ENCODE data around the gene FAM204A.

The FAM204A gene

GRCh38 chr10:118341791-118342637, at the start of gene FAM204A:
TSS of gene FAM204A (minus strand) at chr10:118342324. CDS start at chr10:118336415, 5,909 bp downstream.
- H3K27ac Mint-ChIP-seq, result peak within 1 kb of the TSS; percentile 80
- peaks cover 4% of the 10 kb centered on the region for H3K27me3 Mint-ChIP-seq (ENCODE audit: low read depth)
- H3K36me3 Mint-ChIP-seq (ENCODE audit: low read depth), result peaks cover 5% of the 10 kb centered on the region
- H3K9me3 Mint-ChIP-seq, result no peaks in the 10 kb centered on the region
- H3K4me3 Mint-ChIP-seq, result peak within 1 kb of the TSS; percentile 88
- H3K4me1 Mint-ChIP-seq (ENCODE audit: low read depth), result peaks cover 25% of the 10 kb centered on the region

GRCh38 chr10:118383699-118384098, 41.6 kb upstream of the FAM204A start:
- H3K27ac Mint-ChIP-seq, result no peak overlapping the region
- no peaks in the 10 kb centered on the region for H3K36me3 Mint-ChIP-seq (ENCODE audit: low read depth)
- peaks cover 10% of the 10 kb centered on the region for H3K27me3 Mint-ChIP-seq (ENCODE audit: low read depth)
- no peaks in the 10 kb centered on the region for H3K9me3 Mint-ChIP-seq
- H3K4me1 Mint-ChIP-seq (ENCODE audit: low read depth), result no peaks in the 10 kb centered on the region
- no peak overlapping the region for H3K4me3 Mint-ChIP-seq

DNA sequence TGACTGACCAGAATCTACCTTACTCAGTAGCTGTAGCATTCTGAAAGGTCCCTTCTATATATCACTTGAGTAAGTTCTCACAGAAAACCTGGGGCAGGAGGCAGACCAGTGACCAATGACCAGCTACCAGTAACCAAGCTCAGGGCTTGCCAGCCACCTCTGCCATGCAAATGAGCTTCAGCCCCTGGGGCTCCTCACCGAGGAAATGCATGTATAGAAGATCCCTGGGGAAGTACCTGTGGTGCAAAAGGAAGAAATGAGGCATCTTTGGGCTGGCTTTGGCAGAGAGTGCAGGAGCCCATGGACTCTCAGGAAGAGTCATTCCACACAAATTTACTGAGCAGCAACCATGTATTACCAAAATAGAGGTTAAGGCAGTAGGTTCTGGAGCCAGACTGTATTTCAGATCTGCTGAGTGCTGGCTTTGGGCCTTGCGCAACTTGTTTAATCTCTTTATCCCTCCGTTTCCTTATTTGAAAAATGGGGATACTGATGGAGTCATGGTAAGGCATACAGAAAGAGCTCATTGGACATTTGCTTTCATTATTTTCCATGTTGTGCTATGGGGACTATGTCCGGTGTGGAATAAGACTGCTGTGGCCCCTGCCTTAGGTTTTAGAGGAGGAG, 41.1 kb upstream of the FAM204A start:
- peaks cover 10% of the 10 kb centered on the region for H3K27me3 Mint-ChIP-seq (ENCODE audit: low read depth)
- no peak overlapping the region for H3K4me3 Mint-ChIP-seq
- H3K27ac Mint-ChIP-seq, result no peak overlapping the region
- no peaks in the 10 kb centered on the region for H3K9me3 Mint-ChIP-seq
- H3K4me1 Mint-ChIP-seq (ENCODE audit: low read depth), result no peaks in the 10 kb centered on the region
- H3K36me3 Mint-ChIP-seq (ENCODE audit: low read depth), result no peaks in the 10 kb centered on the region

- Mint-ChIP-seq H3K9me3 (no peaks in the 10 kb centered on the region), H3K4me1 (ENCODE audit: low read depth) (no peaks in the 10 kb centered on the region), H3K36me3 (ENCODE audit: low read depth) (no peaks in the 10 kb centered on the region), H3K27ac (no peak overlapping the region), H3K27me3 (ENCODE audit: low read depth) (peaks cover 18% of the 10 kb centered on the region), H3K4me3 (no peak overlapping the region)
Measured at GRCh38 chr10:118374404-118374803, 32.3 kb upstream of the FAM204A start.

- Mint-ChIP-seq H3K9me3 (no peaks in the 10 kb centered on the region), H3K27ac (no peak overlapping the region), H3K4me3 (no peak overlapping the region), H3K27me3 (ENCODE audit: low read depth) (peaks cover 16% of the 10 kb centered on the region), H3K36me3 (ENCODE audit: low read depth) (no peaks in the 10 kb centered on the region), H3K4me1 (ENCODE audit: low read depth) (no peaks in the 10 kb centered on the region)
Measured at GRCh38 chr10:118373786-118374185, 31.7 kb upstream of the FAM204A start.

GRCh38 chr10:118370499-118370898, 28.4 kb upstream of the FAM204A start:
- no peaks in the 10 kb centered on the region for H3K4me1 Mint-ChIP-seq (ENCODE audit: low read depth)
- H3K27me3 Mint-ChIP-seq (ENCODE audit: low read depth), result peaks cover 16% of the 10 kb centered on the region
- H3K9me3 Mint-ChIP-seq, result peaks cover 8% of the 10 kb centered on the region
- H3K4me3 Mint-ChIP-seq, result no peak overlapping the region
- no peaks in the 10 kb centered on the region for H3K36me3 Mint-ChIP-seq (ENCODE audit: low read depth)
- H3K27ac Mint-ChIP-seq, result no peak overlapping the region

DNA sequence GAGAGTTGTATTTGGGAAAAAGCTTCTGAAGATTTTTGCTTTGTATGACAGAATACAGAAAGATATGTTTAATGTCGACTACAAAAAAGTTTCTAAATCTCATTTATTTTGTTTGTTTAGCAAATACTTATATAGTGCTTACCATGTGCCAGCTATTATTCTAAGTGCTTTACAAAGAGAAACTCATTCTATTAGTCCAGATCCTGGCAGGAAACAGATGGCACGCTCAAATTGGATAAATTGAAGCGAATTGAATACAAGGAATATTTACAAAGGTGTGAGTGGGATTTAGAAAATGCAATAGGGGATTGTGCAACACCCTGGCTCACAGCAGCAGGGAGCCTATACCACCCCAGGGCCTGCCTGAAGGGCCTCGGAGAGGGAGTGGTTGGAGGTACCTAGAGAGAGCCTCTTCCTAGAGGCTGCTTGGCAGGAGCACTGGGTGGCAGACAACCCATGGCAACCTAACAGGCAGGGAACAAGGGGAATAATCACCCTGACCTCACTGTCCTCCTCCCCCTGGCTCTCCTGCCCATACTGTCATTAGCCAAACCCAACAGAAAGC, 27.6 kb upstream of the FAM204A start:
- peaks cover 13% of the 10 kb centered on the region for H3K9me3 Mint-ChIP-seq
- peaks cover 22% of the 10 kb centered on the region for H3K27me3 Mint-ChIP-seq (ENCODE audit: low read depth)
- no peak overlapping the region for H3K4me3 Mint-ChIP-seq
- no peaks in the 10 kb centered on the region for H3K36me3 Mint-ChIP-seq (ENCODE audit: low read depth)
- no peaks in the 10 kb centered on the region for H3K4me1 Mint-ChIP-seq (ENCODE audit: low read depth)
- H3K27ac Mint-ChIP-seq, result no peak overlapping the region

GRCh38 chr10:118365702-118366101, 23.6 kb upstream of the FAM204A start:
- H3K4me1 Mint-ChIP-seq (ENCODE audit: low read depth), result no peaks in the 10 kb centered on the region
- H3K27me3 Mint-ChIP-seq (ENCODE audit: low read depth), result peaks cover 12% of the 10 kb centered on the region
- H3K27ac Mint-ChIP-seq, result no peak overlapping the region
- peaks cover 13% of the 10 kb centered on the region for H3K9me3 Mint-ChIP-seq
- no peak overlapping the region for H3K4me3 Mint-ChIP-seq
- H3K36me3 Mint-ChIP-seq (ENCODE audit: low read depth), result no peaks in the 10 kb centered on the region

DNA sequence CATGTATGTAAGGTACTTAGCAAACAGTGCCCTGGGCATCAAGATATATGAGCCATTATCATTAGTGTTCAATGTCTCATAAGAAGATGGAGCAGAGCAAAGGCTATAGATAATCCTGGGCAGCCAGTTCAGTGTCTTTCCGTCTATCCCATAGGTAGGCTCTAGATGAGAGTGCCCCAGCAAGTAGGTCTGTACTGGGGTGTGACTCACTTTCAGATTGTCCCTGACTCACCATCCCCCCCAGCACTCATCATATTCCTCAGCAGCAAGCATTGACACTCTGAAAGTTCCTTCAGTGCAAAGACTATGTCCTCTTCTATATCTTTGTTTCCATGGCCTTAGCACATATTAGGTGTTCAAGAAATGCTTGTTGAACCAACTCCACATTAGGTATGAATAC, 20.0 kb upstream of the FAM204A start:
- Mint-ChIP-seq H3K27ac (no peak overlapping the region), H3K36me3 (ENCODE audit: low read depth) (no peaks in the 10 kb centered on the region), H3K27me3 (ENCODE audit: low read depth) (peaks cover 6% of the 10 kb centered on the region), H3K4me1 (ENCODE audit: low read depth) (no peaks in the 10 kb centered on the region), H3K4me3 (no peak overlapping the region), H3K9me3 (peaks cover 13% of the 10 kb centered on the region)

GRCh38 chr10:118358327-118358726, 16.2 kb upstream of the FAM204A start:
- Mint-ChIP-seq H3K9me3 (no peaks in the 10 kb centered on the region), H3K36me3 (ENCODE audit: low read depth) (no peaks in the 10 kb centered on the region)

DNA sequence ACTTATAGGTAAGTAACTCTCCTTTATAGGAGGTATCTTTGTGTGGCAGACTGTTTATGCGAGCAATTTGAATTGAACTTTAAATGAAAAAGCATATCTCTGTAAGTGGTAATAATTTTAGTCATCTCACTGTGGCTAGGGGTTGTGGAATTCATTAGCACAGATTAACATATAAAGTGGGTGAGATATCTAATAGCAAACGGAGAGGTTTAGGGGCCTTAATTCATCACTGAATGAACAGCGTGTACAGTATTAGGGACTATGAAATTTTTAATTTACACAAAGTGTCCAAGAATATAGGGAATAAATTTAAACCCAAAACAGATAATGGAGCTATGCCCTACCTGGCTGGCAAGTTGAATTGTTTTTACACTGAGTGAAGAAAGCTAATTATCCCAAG, 15.7 kb upstream of the FAM204A start:
- Mint-ChIP-seq H3K36me3 (ENCODE audit: low read depth) (no peaks in the 10 kb centered on the region), H3K9me3 (no peaks in the 10 kb centered on the region), H3K4me1 (ENCODE audit: low read depth) (no peaks in the 10 kb centered on the region), H3K27ac (no peak overlapping the region), H3K27me3 (ENCODE audit: low read depth) (peaks cover 17% of the 10 kb centered on the region), H3K4me3 (no peak overlapping the region)

More at GRCh38 chr10:118358327-118358726, 16.2 kb upstream of the FAM204A start:
- no peak overlapping the region for H3K4me3 Mint-ChIP-seq
- H3K27me3 Mint-ChIP-seq (ENCODE audit: low read depth), result peaks cover 15% of the 10 kb centered on the region
- no peak overlapping the region for H3K27ac Mint-ChIP-seq
- H3K4me1 Mint-ChIP-seq (ENCODE audit: low read depth), result no peaks in the 10 kb centered on the region

DNA sequence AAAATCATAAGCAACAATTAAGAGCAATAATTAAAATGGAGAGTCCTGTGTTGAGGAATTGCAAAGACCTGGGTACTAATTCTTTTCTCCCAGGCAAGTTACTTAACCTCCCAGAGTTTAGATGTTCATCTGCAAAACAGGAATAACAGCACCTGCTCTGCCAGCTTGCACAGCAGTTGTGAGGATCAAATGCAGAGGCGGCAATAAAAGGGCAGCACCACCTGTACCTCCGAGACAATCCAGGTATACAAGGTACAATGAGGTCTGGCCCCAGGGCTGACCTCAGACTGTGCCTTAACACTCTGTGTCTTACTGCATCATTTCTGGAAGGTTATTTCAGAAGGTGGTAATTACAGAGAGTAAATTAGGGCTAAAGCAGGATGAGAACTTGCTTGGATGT, 14.5 kb upstream of the FAM204A start:
- Mint-ChIP-seq H3K27me3 (ENCODE audit: low read depth) (peaks cover 23% of the 10 kb centered on the region), H3K9me3 (no peaks in the 10 kb centered on the region), H3K27ac (no peak overlapping the region), H3K4me3 (no peak overlapping the region), H3K4me1 (ENCODE audit: low read depth) (no peaks in the 10 kb centered on the region), H3K36me3 (ENCODE audit: low read depth) (no peaks in the 10 kb centered on the region)

DNA sequence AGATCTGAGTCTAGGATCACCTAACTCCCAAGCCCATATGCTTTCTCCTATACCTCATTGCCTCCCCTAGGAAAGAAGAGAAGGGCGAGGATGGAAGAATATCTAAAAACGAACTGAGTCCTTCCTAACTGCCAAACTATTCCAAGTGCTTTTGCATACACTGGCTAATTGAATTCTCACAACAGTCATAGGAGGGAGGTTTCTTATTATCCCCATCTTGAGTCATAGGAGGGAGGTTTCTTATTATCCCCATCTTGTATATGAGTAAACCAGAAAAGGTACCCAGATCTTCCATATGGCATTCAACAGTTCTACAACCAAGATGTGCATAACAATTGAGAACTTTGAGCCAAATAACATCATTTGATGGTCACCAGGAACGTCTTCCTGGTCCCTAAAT, 13.1 kb upstream of the FAM204A start:
- H3K4me3 Mint-ChIP-seq, result no peak overlapping the region
- H3K9me3 Mint-ChIP-seq, result no peaks in the 10 kb centered on the region
- no peaks in the 10 kb centered on the region for H3K4me1 Mint-ChIP-seq (ENCODE audit: low read depth)
- H3K27me3 Mint-ChIP-seq (ENCODE audit: low read depth), result peaks cover 33% of the 10 kb centered on the region
- H3K36me3 Mint-ChIP-seq (ENCODE audit: low read depth), result no peaks in the 10 kb centered on the region
- no peak overlapping the region for H3K27ac Mint-ChIP-seq

GRCh38 chr10:118349235-118349634, 7.1 kb upstream of the FAM204A start:
- Mint-ChIP-seq H3K36me3 (ENCODE audit: low read depth) (no peaks in the 10 kb centered on the region), H3K4me3 (no peak overlapping the region)

DNA sequence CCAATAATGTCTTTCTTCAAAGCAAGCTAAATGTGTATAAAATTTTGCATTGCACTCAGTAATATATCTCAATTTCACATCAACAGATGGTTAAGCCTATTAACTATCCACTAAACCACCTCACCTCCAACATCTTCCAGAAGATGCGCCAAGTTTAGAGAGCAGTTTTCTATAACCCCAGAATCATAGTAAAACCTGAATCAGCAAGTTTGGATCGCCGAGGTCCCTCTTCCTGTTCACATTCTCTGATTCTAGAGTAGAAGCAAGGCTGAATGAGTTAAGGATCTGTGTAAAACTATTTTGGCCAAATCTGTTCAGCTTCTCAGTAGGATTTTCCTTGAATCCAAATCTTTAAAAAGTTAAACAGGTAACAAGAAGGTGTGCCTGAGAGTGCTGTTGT, 1.4 kb upstream of the FAM204A start:
- Mint-ChIP-seq H3K27ac (no peak overlapping the region), H3K27me3 (ENCODE audit: low read depth) (peaks cover 4% of the 10 kb centered on the region), H3K4me3 (no peak overlapping the region), H3K4me1 (ENCODE audit: low read depth) (peaks cover 19% of the 10 kb centered on the region), H3K36me3 (ENCODE audit: low read depth) (peaks cover 5% of the 10 kb centered on the region), H3K9me3 (no peaks in the 10 kb centered on the region)

More at GRCh38 chr10:118349235-118349634, 7.1 kb upstream of the FAM204A start:
- Mint-ChIP-seq H3K27ac (no peak overlapping the region), H3K9me3 (no peaks in the 10 kb centered on the region), H3K27me3 (ENCODE audit: low read depth) (peaks cover 31% of the 10 kb centered on the region), H3K4me1 (ENCODE audit: low read depth) (no peaks in the 10 kb centered on the region)

Data from T-helper 1 cell treated with Interleukin-12 subunit alpha and Interleukin-12 subunit beta and Interleukin-4 antibody, amounts not matched to agents 30 μg/mL and 1 μg/mL, for 36 hours (primary cell).